ENCODE measurements around the gene AFF1.

Gene AFF1

DNA sequence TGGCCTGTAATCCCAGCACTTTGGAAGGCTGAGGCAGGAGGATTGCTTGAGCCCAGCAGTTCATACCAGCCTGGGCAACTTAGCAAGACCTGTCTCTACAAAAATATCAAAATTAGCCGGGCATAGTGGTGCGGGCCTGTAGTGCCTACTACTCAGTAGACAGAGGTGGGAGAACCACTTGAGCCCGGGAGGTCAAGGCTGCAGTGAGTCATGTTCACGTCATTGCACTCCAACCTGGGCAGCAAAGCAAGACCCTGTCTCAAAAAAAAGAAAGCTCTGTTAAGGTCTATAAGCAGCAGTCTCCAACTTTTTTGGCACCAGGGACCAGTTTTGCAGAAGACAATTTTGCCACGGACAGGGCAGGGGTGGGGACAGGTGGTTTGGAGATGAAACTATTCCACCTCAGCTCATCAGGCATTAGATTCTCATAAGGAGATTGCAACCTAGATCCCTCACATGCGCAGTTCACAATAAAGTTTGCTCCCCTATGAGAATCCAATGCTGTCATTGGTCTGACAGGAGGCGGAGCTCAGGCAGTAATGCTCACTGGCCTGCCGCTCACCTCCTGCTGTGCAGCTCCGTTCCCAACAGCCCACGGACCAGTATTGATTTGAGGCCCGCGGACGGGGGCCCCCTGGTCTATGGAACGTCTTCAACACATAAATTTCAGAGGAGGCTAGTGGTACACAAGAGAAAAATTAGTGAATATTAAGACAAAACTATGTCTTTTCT is 217.7 kb downstream of the AFF1 start:
- no peak for DNase-seq (ENCODE audit: low spot score)

DNA sequence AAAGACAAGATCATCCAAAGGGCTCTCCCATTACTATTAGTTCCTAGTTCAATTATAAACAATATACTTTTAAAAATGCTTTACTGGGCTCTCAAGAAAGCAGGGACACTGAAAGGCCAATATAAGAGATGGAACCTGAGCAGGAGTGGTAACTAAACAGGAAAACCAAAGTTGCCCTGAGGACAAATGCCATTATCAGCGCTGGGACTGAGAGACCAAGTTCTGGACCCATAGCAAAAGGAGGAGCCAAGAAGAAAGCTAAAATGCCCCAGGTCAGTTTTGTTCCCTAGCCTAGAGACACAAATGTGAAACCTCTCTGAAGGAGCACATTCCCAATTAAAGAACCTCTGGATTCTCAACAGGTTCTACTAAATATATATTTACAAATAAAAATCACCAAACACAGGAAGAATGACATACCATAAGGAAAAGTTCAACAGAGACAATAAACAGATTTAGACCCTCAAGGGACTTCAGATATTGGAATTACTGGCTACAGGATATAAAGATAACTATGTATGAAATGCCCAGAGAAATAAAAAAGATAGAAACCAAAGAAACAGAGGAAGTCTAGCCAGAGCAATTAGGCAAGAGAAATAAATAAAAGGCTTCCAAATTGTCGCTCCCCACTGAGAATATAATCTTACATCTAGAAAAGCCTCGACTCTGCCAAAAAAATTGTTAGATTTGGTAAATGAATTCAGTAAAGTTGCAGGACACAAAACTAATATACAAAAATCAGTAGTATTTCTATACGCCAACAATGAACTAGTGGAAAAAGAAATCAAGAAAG is 218.5 kb downstream of the AFF1 start:
- DNase-seq (ENCODE audit: low spot score), result no peak

GRCh38 chr4:87165892-87166291 is 231.1 kb downstream of the AFF1 start:
- DNase-seq (ENCODE audit: low spot score), result no peak

GRCh38 chr4:87166296-87166854 is 231.6 kb downstream of the AFF1 start:
- DNase-seq (ENCODE audit: low spot score), result no peak

DNA sequence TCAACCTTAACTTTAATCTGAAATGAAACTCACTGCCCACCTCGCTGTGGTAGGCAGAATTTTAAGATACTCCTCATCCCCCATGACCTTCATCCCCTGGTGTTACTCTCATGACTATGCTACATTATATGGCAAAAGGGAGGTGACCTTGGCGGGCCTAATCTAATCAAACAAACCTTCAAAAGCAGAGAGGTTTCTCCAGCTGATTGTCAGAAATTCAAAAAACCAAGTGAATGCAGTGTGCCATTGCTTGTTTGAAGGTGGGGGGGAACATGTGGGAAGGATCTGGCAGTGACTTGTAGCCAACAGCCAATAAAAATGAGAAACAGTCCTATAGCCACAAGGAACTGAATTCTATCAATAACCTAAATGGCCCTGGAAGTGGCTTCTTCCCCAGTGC is 237.1 kb downstream of the AFF1 start:
- no peak for DNase-seq (ENCODE audit: low spot score)

GRCh38 chr4:87174672-87175071 is 239.9 kb downstream of the AFF1 start:
- no peak for DNase-seq (ENCODE audit: low spot score)

DNA sequence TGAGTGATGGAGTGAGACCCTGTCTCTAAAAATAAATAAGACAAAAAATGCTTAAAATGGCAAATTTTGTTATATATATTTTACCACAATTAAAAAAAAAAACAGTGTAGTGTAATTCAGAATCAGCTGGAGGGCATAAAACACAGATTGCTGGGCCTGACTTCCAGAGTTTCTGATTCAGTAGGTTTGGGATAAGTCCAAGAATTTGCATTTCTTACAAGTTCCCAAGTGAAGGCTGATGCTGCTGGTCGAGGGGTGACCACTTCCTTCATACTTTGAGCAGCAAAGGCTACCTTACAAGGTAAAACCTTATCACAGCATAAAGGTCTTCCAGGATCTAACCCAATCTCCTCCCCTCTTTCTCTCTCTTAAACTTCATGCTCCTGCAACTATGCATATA is 244.9 kb downstream of the AFF1 start:
- DNase-seq (ENCODE audit: low spot score), result no peak

GRCh38 chr4:87180767-87181166 is 246.0 kb downstream of the AFF1 start:
- DNase-seq (ENCODE audit: low spot score), result no peak

GRCh38 chr4:87185146-87185870 is 250.5 kb downstream of the AFF1 start:
- DNase-seq (ENCODE audit: low spot score), result no peak

DNA sequence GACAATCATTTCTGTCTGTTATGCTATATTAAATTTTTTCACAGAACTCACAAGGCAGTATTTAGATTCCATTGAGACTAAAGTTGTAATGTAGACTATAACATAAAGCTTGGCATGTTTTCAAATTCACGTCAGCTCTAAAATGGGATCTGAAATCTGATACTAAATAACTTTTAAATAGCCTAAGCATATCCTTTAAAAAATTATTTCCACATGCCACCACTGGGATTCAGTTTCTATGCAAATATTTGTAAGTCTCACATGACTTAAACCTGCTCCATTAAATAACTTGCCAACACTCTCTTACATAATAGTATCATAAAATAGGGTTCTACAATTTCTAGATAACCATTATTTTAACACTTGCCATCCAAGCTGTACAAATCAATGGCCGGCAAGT is 253.2 kb downstream of the AFF1 start:
- no peak for DNase-seq (ENCODE audit: low spot score)

DNA sequence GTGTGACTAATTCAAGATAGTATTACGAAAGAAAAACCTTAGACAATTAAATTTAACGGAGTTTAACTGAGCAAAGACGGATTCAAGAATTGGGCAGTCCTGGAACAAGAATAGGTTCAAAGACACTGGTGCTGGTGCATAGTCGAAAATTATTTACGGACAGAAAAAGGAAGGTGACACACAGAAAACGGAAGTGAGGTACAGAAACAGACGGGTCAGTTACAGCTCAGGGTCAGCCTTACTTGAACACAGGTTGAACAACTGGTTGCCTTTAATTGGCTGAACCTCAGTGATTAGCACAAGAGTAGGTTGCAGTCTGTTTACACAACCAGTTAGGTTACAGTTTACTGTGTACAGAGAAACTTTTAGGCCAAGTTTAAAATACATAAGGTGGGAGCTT is 254.1 kb downstream of the AFF1 start:
- DNase-seq (ENCODE audit: low spot score), result no peak

All from LoVo (cell line).